Mucosa of descending colon (tissue), 3 donors: ENCODE results near the gene ADRA1B. TPM values are rescaled to one million over a fixed set of nuclear protein-coding genes. Genes with fewer than 3 reads are reported as not detected.
"Not testable (repeated sequence)": the region's sequence is repeated elsewhere in the genome, so short reads cannot be mapped to it uniquely, and the experiment has no call there.

ENCODE experiments used
- ATAC-seq: fragments of 200-7000 bp; cut with Tn5 transposase; one replicate; pipeline ENCODE4 v1.9.1; 2020; ENCODE audit warnings: mild to moderate bottlenecking, moderate library complexity
- DNase-seq, 3 donors: peaks; one replicate each; pipeline ENCODE4 v3.0.0-alpha.2; 2020
- H3K36me3 ChIP-seq: fragments of 200-600 bp; one replicate; pipeline ENCODE4 v1.8.0; 2021; ENCODE audit warnings: low read depth, mild to moderate bottlenecking
- H3K4me1 ChIP-seq: fragments of 200-600 bp; one replicate; pipeline ENCODE4 v1.8.0; 2021; ENCODE audit warnings: low read depth, mild to moderate bottlenecking
- H3K4me3 ChIP-seq: fragments of 200-600 bp; one replicate; pipeline ENCODE4 v1.8.0; 2021; ENCODE audit warnings: mild to moderate bottlenecking
- H3K9me3 ChIP-seq: fragments of 200-600 bp; one replicate; pipeline ENCODE4 v1.8.0; 2021; ENCODE audit warnings: mild to moderate bottlenecking
- CTCF ChIP-seq: fragments of 200-600 bp; IDR thresholded peaks from one replicate; pipeline ENCODE4 v1.8.0; 2022; ENCODE audit warnings: antibody characterized with exemption, mild to moderate bottlenecking
- intact Hi-C, 2 donors: fragments of 100-400 bp; cut with DNase I in 1 of 2; cut with micrococcal nuclease in 1 of 2; formaldehyde crosslinking; loops; one replicate each; pipeline versions ENCODE4 v1.11.0 to v1.11.1; 2022; cut with DNase I, micrococcal nuclease
- total RNA-seq, 3 donors: library from RNA; stranded (reverse); fragmentation: NEBNext Ultra II Directional in 2 of 3; extraction: Animal tissue kit (Norgen Biotek cat#: 25700) in 2 of 3; gene quantifications; one replicate each; pipeline versions ENCODE4 v1.2.1 to v1.2.4, GENCODE V29; 2021 to 2023
- donor health status: DM: no; HTN: no; CAD: no; lungs with moderate emphysema.
- donor health status: DM: no; HTN: no; CAD: no.
- donor health status: DM: no; HTN: yes; CAD: no.

The ADRA1B gene
- total RNA-seq, 3 donors from 2014 or later: 0.51 to 0.89 (median 0.69) TPM

- TF ChIP-seq CTCF: no peak
- ATAC-seq (no peak), DNase-seq (no peak)
- intact Hi-C loops: no loop called here
- Histone ChIP-seq H3K4me1 (no peaks in the 10 kb centered on the region), H3K9me3 (peaks cover 13% of the 10 kb centered on the region), H3K4me3 (no peak overlapping the region), H3K36me3 (no peaks in the 10 kb centered on the region)
These were observed 76.9 kb downstream of the ADRA1B start for GRCh38 chr5:159993194-159993593.

- intact Hi-C loops: no loop called here
- H3K4me3 ChIP-seq: no peak overlapping the region
- peaks cover 13% of the 10 kb centered on the region for H3K9me3 ChIP-seq
- ATAC-seq (no peak), DNase-seq (no peak)
- no peak for TF ChIP-seq CTCF
- H3K36me3 ChIP-seq: no peaks in the 10 kb centered on the region
- H3K4me1 ChIP-seq: no peaks in the 10 kb centered on the region
These were observed 79.6 kb downstream of the ADRA1B start for GRCh38 chr5:159995907-159996306.

- TF ChIP-seq CTCF: no peak
- peak in 2 of 3 donors; percentile 42 to 56 for DNase-seq
- peak; percentile 78 for ATAC-seq
- intact Hi-C loops: no loop called here
- Histone ChIP-seq H3K36me3 (no peaks in the 10 kb centered on the region), H3K9me3 (no peaks in the 10 kb centered on the region), H3K4me3 (no peak overlapping the region), H3K4me1 (no peaks in the 10 kb centered on the region)
These were observed 85.2 kb downstream of the ADRA1B start for GRCh38 chr5:160001457-160001856.

GRCh38 chr5:160007514-160007913 lies 91.2 kb downstream of the ADRA1B start:
- intact Hi-C loops: no loop called here
- Histone ChIP-seq H3K4me1 (peaks cover 26% of the 10 kb centered on the region), H3K4me3 (no peak overlapping the region), H3K9me3 (no peaks in the 10 kb centered on the region), H3K36me3 (no peaks in the 10 kb centered on the region)
- ATAC-seq: peak; percentile 32
- peak in 1 of 3 donors; percentile 40 for DNase-seq
- TF ChIP-seq CTCF: no peak

- H3K9me3 ChIP-seq, H3K4me3 ChIP-seq, H3K36me3 ChIP-seq, intact Hi-C loops: not testable (repeated sequence)
- H3K4me1 ChIP-seq: peaks cover 26% of the 10 kb centered on the region
- DNase-seq: peak; percentile 51 to 61 (median 55)
- peak; percentile 33 for ATAC-seq
These were observed 92.2 kb downstream of the ADRA1B start for GRCh38 chr5:160008529-160008876.

- Histone ChIP-seq H3K4me1 (peaks cover 26% of the 10 kb centered on the region), H3K36me3 (no peaks in the 10 kb centered on the region), H3K4me3 (peak within 1 kb of the TSS; percentile 52), H3K9me3 (no peaks in the 10 kb centered on the region)
- ATAC-seq (peak; percentile 98), DNase-seq (peak; percentile 86 to 99 (median 88))
- intact Hi-C loops: no loop called here
- TF ChIP-seq CTCF: no peak
These were observed 92.8 kb downstream of the ADRA1B start, which contains the start of gene TTC1 for GRCh38 chr5:160008877-160009590. TSS of gene TTC1 (plus strand) at chr5:160009139. CDS start at chr5:160010529, 1,390 bp downstream.
